ENCODE data around the gene RERE.

RERE gene

DNA sequence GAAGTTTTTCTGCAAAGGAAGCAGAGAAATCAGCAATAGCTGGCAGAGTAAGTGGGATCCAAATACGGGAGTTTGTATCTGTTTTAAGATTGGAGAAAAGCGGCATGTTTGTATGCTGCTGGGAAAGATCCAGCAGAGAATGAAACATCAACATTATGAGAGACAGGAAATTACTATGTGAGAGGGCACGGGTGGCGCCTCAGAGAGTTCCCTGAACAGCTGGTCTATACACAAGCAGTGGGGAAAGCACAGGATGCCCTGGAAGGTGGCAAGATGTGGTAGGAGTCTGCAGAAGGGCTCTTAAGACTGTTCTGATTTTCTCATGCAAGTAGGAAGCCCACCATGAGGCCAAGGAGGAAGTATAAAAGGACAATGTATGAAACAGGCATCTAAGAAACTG is 130.4 kb downstream of the RERE start:
- peak overlapping the region; percentile 79 for H3K27ac ChIP-seq (ENCODE audit: low read depth, low read length)
- H3K36me3 ChIP-seq (ENCODE audit: control insufficient read depth in 5 of 5, insufficient read depth in 5 of 5, low read length in 5 of 5): no peaks in the 10 kb centered on the region
- H3K9ac ChIP-seq (ENCODE audit: low read length in 5 of 5): peak overlapping the region in 4 of 5 donors; percentile 2 to 39 (median 38)
- peaks cover 0 to 3% (median 0%) of the 10 kb centered on the region in 5 donors for H3K9me3 ChIP-seq (ENCODE audit: control insufficient read depth in 5 of 5, low read length in 5 of 5)
- H3K27me3 ChIP-seq (ENCODE audit: control insufficient read depth in 5 of 5, insufficient read depth in 4 of 5, low read length in 5 of 5): no peaks in the 10 kb centered on the region
- H3K4me1 ChIP-seq (ENCODE audit: control insufficient read depth in 5 of 5, insufficient read depth in 5 of 5, low read length in 5 of 5): peaks cover 3 to 18% (median 12%) of the 10 kb centered on the region in 5 donors
- peak overlapping the region; percentile 2 to 42 (median 8) for H3K4me3 ChIP-seq (ENCODE audit: low read depth in 1 of 5, low read length in 5 of 5)

DNA sequence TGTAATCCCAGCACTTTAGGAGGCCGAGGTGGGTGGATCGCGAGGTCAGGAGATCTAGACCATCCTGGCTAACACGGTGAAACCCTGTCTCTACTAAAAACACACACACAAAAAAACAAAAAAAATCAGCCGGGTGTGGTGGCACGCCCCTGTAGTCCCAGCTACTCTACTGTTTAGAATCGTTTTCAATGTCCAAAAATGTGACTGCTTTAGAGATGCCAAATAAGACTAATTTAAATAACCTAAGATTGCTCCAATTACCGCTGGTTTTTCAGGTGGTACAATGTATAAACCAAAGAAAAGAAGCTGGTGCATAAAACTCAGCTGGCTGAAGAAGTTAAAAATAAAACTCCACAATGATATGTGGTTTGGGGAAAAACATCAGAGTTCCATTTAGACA is 132.0 kb downstream of the RERE start:
- H3K4me3 ChIP-seq (ENCODE audit: low read depth in 1 of 5, low read length in 5 of 5): no peak overlapping the region
- H3K27me3 ChIP-seq (ENCODE audit: control insufficient read depth in 5 of 5, insufficient read depth in 4 of 5, low read length in 5 of 5): no peaks in the 10 kb centered on the region
- H3K9me3 ChIP-seq (ENCODE audit: control insufficient read depth in 5 of 5, low read length in 5 of 5): peaks cover 0 to 3% (median 0%) of the 10 kb centered on the region in 5 donors
- H3K27ac ChIP-seq (ENCODE audit: low read depth, low read length): peak overlapping the region; percentile 17
- no peaks in the 10 kb centered on the region for H3K36me3 ChIP-seq (ENCODE audit: control insufficient read depth in 5 of 5, insufficient read depth in 5 of 5, low read length in 5 of 5)
- peaks cover 3 to 18% (median 12%) of the 10 kb centered on the region in 5 donors for H3K4me1 ChIP-seq (ENCODE audit: control insufficient read depth in 5 of 5, insufficient read depth in 5 of 5, low read length in 5 of 5)
- no peak overlapping the region for H3K9ac ChIP-seq (ENCODE audit: low read length in 5 of 5)

DNA sequence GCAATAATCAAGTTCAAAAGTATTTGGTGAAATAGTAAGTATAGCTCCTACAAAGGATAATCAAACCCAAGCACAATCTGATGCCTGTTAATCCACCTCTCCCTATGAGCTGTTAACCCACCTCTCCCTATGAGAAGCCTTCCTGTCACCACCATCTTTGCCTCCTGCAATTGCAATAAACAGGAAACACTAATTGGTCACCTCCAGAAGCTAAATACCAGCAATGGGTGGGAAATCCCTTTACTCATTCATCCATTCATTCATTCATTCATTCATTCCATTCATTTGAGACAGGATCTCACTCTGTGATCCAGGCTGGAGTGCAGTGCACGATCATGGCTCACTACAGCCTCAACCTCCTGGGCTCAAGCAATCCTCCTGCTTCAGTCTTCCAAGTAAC is 132.8 kb downstream of the RERE start:
- H3K27ac ChIP-seq (ENCODE audit: low read depth, low read length): no peak overlapping the region
- no peak overlapping the region for H3K9ac ChIP-seq (ENCODE audit: low read length in 5 of 5)
- H3K4me1 ChIP-seq (ENCODE audit: control insufficient read depth in 5 of 5, insufficient read depth in 5 of 5, low read length in 5 of 5): peaks cover 3 to 25% (median 17%) of the 10 kb centered on the region in 5 donors
- H3K36me3 ChIP-seq (ENCODE audit: control insufficient read depth in 5 of 5, insufficient read depth in 5 of 5, low read length in 5 of 5): no peaks in the 10 kb centered on the region
- no peaks in the 10 kb centered on the region for H3K9me3 ChIP-seq (ENCODE audit: control insufficient read depth in 5 of 5, low read length in 5 of 5)
- no peaks in the 10 kb centered on the region for H3K27me3 ChIP-seq (ENCODE audit: control insufficient read depth in 5 of 5, insufficient read depth in 4 of 5, low read length in 5 of 5)
- H3K4me3 ChIP-seq (ENCODE audit: low read depth in 1 of 5, low read length in 5 of 5): no peak overlapping the region

DNA sequence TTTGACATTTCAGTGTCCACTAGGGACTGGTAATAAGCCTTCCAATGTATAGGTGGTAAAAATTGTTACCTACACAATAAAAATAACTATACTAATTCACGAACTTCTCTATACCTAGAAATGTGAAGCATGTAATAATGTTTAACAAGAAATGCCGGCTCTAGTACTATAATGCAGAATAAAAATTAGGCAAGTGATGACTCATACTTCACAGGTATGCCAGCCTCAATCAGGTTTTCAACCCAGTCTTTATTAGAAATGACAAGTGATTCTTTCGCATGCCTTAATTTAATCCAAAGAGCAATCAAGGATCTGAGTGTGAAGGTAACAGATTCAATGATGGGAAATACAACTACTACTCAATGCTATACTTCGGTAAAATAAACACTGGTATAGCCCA is 134.9 kb downstream of the RERE start:
- Histone ChIP-seq H3K27ac (ENCODE audit: low read depth, low read length) (no peak overlapping the region), H3K36me3 (ENCODE audit: control insufficient read depth in 5 of 5, insufficient read depth in 5 of 5, low read length in 5 of 5) (no peaks in the 10 kb centered on the region), H3K9ac (ENCODE audit: low read length in 5 of 5) (no peak overlapping the region), H3K4me3 (ENCODE audit: low read depth in 1 of 5, low read length in 5 of 5) (no peak overlapping the region), H3K27me3 (ENCODE audit: control insufficient read depth in 5 of 5, insufficient read depth in 4 of 5, low read length in 5 of 5) (no peaks in the 10 kb centered on the region), H3K9me3 (ENCODE audit: control insufficient read depth in 5 of 5, low read length in 5 of 5) (no peaks in the 10 kb centered on the region), H3K4me1 (ENCODE audit: control insufficient read depth in 5 of 5, insufficient read depth in 5 of 5, low read length in 5 of 5) (peaks cover 3 to 32% (median 25%) of the 10 kb centered on the region in 5 donors)

DNA sequence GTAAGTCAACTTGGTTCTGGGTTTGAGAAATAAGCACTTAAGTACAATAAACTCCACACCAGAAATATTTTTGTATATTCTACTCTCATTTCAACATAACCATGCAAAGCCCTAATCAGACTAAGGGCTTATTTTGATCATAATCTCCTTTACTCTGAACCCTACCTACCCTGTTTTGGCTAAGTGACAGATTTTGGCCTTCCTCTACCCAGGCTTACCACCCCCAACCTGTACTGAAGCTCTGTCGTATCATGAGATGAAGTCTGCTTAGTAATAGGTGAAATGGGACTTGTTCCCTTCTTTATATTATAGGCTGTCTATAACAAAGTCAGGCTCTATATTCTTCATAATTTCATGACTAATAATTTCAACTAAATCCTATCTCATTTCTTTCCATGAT is 135.5 kb downstream of the RERE start:
- Histone ChIP-seq H3K27ac (ENCODE audit: low read depth, low read length) (no peak overlapping the region), H3K4me1 (ENCODE audit: control insufficient read depth in 5 of 5, insufficient read depth in 5 of 5, low read length in 5 of 5) (peaks cover 3 to 25% (median 19%) of the 10 kb centered on the region in 5 donors)

DNA sequence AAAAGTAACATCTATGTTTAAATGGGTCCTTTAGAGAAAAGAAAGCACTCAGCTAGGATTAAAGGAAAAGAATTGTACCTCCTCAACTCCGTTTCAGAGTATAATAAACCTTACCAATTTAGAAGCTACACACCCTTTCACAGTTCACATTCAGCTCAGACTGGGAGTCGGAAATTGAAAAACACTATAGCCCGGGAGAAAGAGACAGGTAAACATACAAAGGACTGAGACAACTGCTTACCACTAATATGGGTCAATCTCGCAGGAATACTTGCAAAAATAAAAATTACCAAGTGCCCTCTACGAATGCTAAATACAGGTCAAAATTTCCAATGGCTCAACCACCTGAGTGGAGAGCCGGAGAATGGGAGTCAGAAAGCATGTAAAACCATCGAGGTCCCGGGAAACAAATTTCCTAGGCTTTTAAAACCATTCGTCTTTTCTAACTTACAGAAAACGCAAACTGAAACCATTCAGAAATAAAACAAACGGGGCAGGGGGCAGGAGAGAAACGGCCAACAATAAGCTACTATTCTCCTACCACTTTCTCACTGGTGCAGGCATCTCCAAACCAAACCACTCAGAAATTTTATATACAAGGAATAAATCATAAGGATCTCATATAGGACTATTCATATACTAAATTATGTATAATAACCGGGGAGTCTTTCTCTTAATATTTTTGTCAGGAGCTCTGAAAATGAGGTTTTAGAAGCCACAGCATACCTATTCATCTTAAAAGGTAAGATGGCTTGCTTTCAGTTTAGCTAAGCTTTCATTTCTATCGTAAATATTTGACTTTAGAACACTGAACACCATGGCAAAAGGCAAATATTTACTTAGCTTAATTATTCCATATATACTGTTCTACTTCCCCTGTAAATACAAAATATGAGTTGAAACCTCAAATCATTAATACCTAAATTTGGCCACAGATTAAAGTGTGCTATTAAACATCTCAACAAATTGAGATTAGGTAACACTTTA is 136.5 kb downstream of the RERE start:
- Histone ChIP-seq H3K36me3 (ENCODE audit: control insufficient read depth in 5 of 5, insufficient read depth in 5 of 5, low read length in 5 of 5) (no peaks in the 10 kb centered on the region), H3K9me3 (ENCODE audit: control insufficient read depth in 5 of 5, low read length in 5 of 5) (no peaks in the 10 kb centered on the region), H3K4me3 (ENCODE audit: low read depth in 1 of 5, low read length in 5 of 5) (peak overlapping the region in 4 of 5 donors; percentile 9 to 43 (median 20)), H3K9ac (ENCODE audit: low read length in 5 of 5) (peak overlapping the region in 2 of 5 donors; percentile 32 to 34), H3K4me1 (ENCODE audit: control insufficient read depth in 5 of 5, insufficient read depth in 5 of 5, low read length in 5 of 5) (peaks cover 3 to 19% (median 15%) of the 10 kb centered on the region in 5 donors), H3K27ac (ENCODE audit: low read depth, low read length) (no peak overlapping the region), H3K27me3 (ENCODE audit: control insufficient read depth in 5 of 5, insufficient read depth in 4 of 5, low read length in 5 of 5) (no peaks in the 10 kb centered on the region)

More for the DNA sequence above, 135.5 kb downstream of the RERE start:
- H3K9ac ChIP-seq (ENCODE audit: low read length in 5 of 5): no peak overlapping the region
- no peaks in the 10 kb centered on the region for H3K36me3 ChIP-seq (ENCODE audit: control insufficient read depth in 5 of 5, insufficient read depth in 5 of 5, low read length in 5 of 5)
- H3K4me3 ChIP-seq (ENCODE audit: low read depth in 1 of 5, low read length in 5 of 5): no peak overlapping the region
- H3K9me3 ChIP-seq (ENCODE audit: control insufficient read depth in 5 of 5, low read length in 5 of 5): no peaks in the 10 kb centered on the region
- H3K27me3 ChIP-seq (ENCODE audit: control insufficient read depth in 5 of 5, insufficient read depth in 4 of 5, low read length in 5 of 5): no peaks in the 10 kb centered on the region

DNA sequence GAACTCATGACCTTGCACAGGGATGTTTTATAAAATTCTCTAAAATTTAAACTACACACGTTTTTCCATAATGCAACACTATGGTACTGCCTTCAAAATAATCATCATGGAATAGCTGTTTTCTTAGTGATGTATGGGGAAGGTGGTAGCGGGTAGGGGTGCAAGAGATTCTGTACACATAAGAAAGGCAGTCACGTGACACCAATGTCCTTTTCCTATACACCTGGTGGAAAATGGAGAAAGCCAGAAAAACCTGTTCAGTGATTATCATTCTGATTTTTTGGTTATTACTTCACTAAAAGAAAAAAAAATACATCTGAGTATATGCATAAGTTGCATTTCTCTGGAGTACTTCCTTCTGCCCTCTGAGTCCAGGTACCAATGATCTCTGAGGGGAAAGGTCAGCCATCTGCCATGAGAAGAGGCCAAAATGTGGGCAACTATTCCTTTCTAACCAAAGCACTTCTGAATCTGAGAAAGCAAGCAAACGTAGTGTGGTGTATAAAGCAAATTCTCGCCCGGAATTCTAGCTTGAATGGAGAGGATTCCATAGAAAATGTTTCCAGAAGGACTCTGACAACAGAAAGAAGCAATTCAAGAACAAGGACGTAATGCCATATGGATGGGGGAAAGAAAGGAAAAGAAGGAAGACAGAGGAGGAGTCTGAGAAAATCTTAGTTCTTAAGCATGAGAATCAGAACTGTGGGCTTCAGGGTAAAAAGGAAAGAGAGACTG is 137.3 kb downstream of the RERE start:
- Histone ChIP-seq H3K36me3 (ENCODE audit: control insufficient read depth in 5 of 5, insufficient read depth in 5 of 5, low read length in 5 of 5) (no peaks in the 10 kb centered on the region), H3K4me3 (ENCODE audit: low read depth in 1 of 5, low read length in 5 of 5) (peak overlapping the region in 1 of 5 donors; percentile 21), H3K27me3 (ENCODE audit: control insufficient read depth in 5 of 5, insufficient read depth in 4 of 5, low read length in 5 of 5) (no peaks in the 10 kb centered on the region), H3K27ac (ENCODE audit: low read depth, low read length) (no peak overlapping the region), H3K4me1 (ENCODE audit: control insufficient read depth in 5 of 5, insufficient read depth in 5 of 5, low read length in 5 of 5) (peaks cover 3 to 17% (median 15%) of the 10 kb centered on the region in 5 donors), H3K9me3 (ENCODE audit: control insufficient read depth in 5 of 5, low read length in 5 of 5) (no peaks in the 10 kb centered on the region), H3K9ac (ENCODE audit: low read length in 5 of 5) (no peak overlapping the region)

DNA sequence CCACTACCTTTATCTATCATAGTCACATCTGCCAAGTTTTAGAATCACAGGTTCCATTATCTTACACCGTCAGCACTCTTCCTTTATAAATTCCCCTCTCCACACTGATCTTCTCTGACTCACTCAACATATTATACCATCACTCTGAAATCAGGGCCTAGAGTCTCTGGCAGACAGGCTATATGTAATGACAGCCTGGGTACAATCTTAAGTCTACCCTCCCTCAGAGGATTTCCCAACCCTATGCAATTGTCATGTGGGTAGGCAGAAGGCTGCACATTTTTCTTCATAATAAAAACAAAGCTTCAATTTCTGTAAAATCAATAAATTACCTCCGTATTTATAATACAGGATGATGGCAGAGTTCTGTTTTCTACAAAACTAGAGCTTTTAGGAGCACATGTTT is 138.0 kb downstream of the RERE start:
- no peak overlapping the region for H3K9ac ChIP-seq (ENCODE audit: low read length in 5 of 5)
- no peak overlapping the region for H3K27ac ChIP-seq (ENCODE audit: low read depth, low read length)
- no peaks in the 10 kb centered on the region for H3K36me3 ChIP-seq (ENCODE audit: control insufficient read depth in 5 of 5, insufficient read depth in 5 of 5, low read length in 5 of 5)
- H3K4me1 ChIP-seq (ENCODE audit: control insufficient read depth in 5 of 5, insufficient read depth in 5 of 5, low read length in 5 of 5): peaks cover 0 to 17% (median 14%) of the 10 kb centered on the region in 5 donors
- H3K4me3 ChIP-seq (ENCODE audit: low read depth in 1 of 5, low read length in 5 of 5): no peak overlapping the region
- no peaks in the 10 kb centered on the region for H3K27me3 ChIP-seq (ENCODE audit: control insufficient read depth in 5 of 5, insufficient read depth in 4 of 5, low read length in 5 of 5)
- H3K9me3 ChIP-seq (ENCODE audit: control insufficient read depth in 5 of 5, low read length in 5 of 5): no peaks in the 10 kb centered on the region

DNA sequence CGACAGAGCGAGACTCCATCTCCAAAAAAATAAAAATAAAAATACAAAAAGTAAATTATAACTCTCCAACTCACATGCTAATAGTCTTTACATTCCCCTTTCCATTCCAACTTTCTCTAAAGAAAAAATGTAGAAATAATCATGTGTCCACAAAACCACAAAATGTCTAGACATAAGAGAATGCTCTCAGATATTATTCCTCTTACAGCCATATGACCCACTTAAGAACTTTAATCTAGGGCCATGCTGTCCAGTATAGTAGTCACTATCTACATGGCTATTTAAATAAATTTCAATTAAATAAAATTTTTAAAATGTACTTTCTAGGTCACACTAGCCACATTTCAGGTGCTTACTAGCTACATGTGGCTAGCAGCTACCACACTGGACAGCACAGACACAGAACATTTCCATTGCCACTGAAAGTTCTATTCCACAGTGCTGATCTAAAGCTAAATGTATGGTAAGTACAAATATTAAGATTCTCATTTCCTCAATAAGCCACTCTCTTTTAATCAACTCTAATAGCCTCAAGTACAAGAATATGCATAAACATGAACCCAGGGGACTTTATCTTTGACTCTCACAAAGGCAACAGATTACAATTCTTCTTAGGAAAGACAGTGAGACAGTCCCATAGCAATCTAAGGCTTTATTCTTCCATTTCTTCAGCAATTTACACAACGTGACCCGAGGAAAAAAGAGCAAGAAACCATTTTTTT is 138.6 kb downstream of the RERE start:
- Histone ChIP-seq H3K9ac (ENCODE audit: low read length in 5 of 5) (no peak overlapping the region), H3K27ac (ENCODE audit: low read depth, low read length) (no peak overlapping the region), H3K27me3 (ENCODE audit: control insufficient read depth in 5 of 5, insufficient read depth in 4 of 5, low read length in 5 of 5) (no peaks in the 10 kb centered on the region), H3K9me3 (ENCODE audit: control insufficient read depth in 5 of 5, low read length in 5 of 5) (no peaks in the 10 kb centered on the region), H3K36me3 (ENCODE audit: control insufficient read depth in 5 of 5, insufficient read depth in 5 of 5, low read length in 5 of 5) (no peaks in the 10 kb centered on the region), H3K4me3 (ENCODE audit: low read depth in 1 of 5, low read length in 5 of 5) (no peak overlapping the region), H3K4me1 (ENCODE audit: control insufficient read depth in 5 of 5, insufficient read depth in 5 of 5, low read length in 5 of 5) (peaks cover 0 to 17% (median 14%) of the 10 kb centered on the region in 5 donors)
